ENCODE results near the gene FGF22. TPM values are rescaled to one million over a fixed set of nuclear protein-coding genes. Genes with fewer than 3 reads are reported as not detected.
A peak's percentile ranks its signal among the peaks of the same experiment; 100 is the strongest.

The FGF22 gene
- total and polyA plus RNA-seq, 10 of the 15 experiments (the other 5 are each of a cell fraction or from before 2014, with no cell fraction given), result 0.05 TPM; not detected in 9

GRCh38 chr19:633786-634639 is 5.7 kb upstream of the FGF22 start (continued):
- no peak for TF ChIP-seq PAX8 (IDR thresholded peaks at IDR 0.05)
- peak; percentile 35; the same call in 1 of the 2 replicates for TF ChIP-seq MLLT1 (IDR thresholded peaks at IDR 0.05)
- TF ChIP-seq BMI1 (IDR thresholded peaks at IDR 0.05; ENCODE audit: borderline replicate concordance), result no peak
- no peak for TF ChIP-seq E2F8 (IDR thresholded peaks at IDR 0.05; ENCODE audit: low read depth, partially characterized antibody)
- TF ChIP-seq NR2C1 (IDR thresholded peaks at IDR 0.05), result no peak
- TF ChIP-seq SKIL (IDR thresholded peaks at IDR 0.05; ENCODE audit: low read depth, poor library complexity, severe bottlenecking), result no peak
- no peak for TF ChIP-seq CBX5 (IDR thresholded peaks at IDR 0.05; ENCODE audit: low read depth)
- TF ChIP-seq HDAC6 (IDR thresholded peaks at IDR 0.05; ENCODE audit: unreplicated experiment), result no peak
- TF ChIP-seq ZBTB11 (CRISPR knock-in tag; IDR thresholded peaks at IDR 0.05), result no peak

Measured in GM12878 (cell line).